Measurements from ENCODE around the gene UBE2Q1. TPM values are rescaled to one million over a fixed set of nuclear protein-coding genes. Genes with fewer than 3 reads are reported as not detected.

Gene UBE2Q1
- total RNA-seq, 4 donors from 2014 or later: 30.6 to 60.2 (median 32.0) TPM

- no peak overlapping the region for H3K27ac ChIP-seq
These were observed 26.0 kb upstream of the UBE2Q1 start for GRCh38 chr1:154584267-154584994.

GRCh38 chr1:154583773-154584172, 25.3 kb upstream of the UBE2Q1 start:
- 54% methylated on average over 9 of the region's 9 CpGs for WGBS
- H3K36me3 ChIP-seq: peaks cover 96% of the 10 kb centered on the region
- H3K27ac ChIP-seq: no peak overlapping the region
- H3K4me1 ChIP-seq: no peaks in the 10 kb centered on the region
- TF ChIP-seq POLR2A (IDR thresholded peaks at IDR 0.05): no peak
- H3K27me3 ChIP-seq: no peaks in the 10 kb centered on the region
- H3K9me3 ChIP-seq: no peaks in the 10 kb centered on the region
- H3K4me3 ChIP-seq: no peak overlapping the region
- DNase-seq (ENCODE audit: low spot score in 2 of 2): no peak

More at GRCh38 chr1:154584267-154584994, 26.0 kb upstream of the UBE2Q1 start:
- TF ChIP-seq POLR2A (IDR thresholded peaks at IDR 0.05): no peak
- no peak for TF ChIP-seq EP300 (IDR thresholded peaks at IDR 0.05)
- no peak for TF ChIP-seq CTCF (IDR thresholded peaks at IDR 0.05)
- no peak for TF ChIP-seq POLR2AphosphoS5 (IDR thresholded peaks at IDR 0.05)
- 80% methylated on average over 9 of the region's 9 CpGs for WGBS
- Histone ChIP-seq H3K36me3 (peaks cover 100% of the 10 kb centered on the region), H3K27me3 (no peaks in the 10 kb centered on the region), H3K9me3 (no peaks in the 10 kb centered on the region), H3K4me3 (no peak overlapping the region), H3K4me1 (no peaks in the 10 kb centered on the region)
- DNase-seq (ENCODE audit: low spot score in 2 of 2): no peak

- no peak overlapping the region for H3K27ac ChIP-seq
- WGBS: 83% methylated on average over 6 of the region's 6 CpGs
- TF ChIP-seq CTCF (IDR thresholded peaks at IDR 0.05) (no peak), POLR2A (IDR thresholded peaks at IDR 0.05) (no peak), EP300 (IDR thresholded peaks at IDR 0.05) (no peak), POLR2AphosphoS5 (IDR thresholded peaks at IDR 0.05) (no peak)
- DNase-seq (ENCODE audit: low spot score in 2 of 2): no peak
- H3K9me3 ChIP-seq: no peaks in the 10 kb centered on the region
- H3K4me1 ChIP-seq: peaks cover 7% of the 10 kb centered on the region
- no peak overlapping the region for H3K4me3 ChIP-seq
- no peaks in the 10 kb centered on the region for H3K27me3 ChIP-seq
- H3K36me3 ChIP-seq: peaks cover 96% of the 10 kb centered on the region
These were observed 24.4 kb upstream of the UBE2Q1 start for GRCh38 chr1:154582885-154583284.

- TF ChIP-seq CTCF (IDR thresholded peaks at IDR 0.05) (no peak), EP300 (IDR thresholded peaks at IDR 0.05) (no peak), POLR2AphosphoS5 (IDR thresholded peaks at IDR 0.05) (no peak), POLR2A (IDR thresholded peaks at IDR 0.05) (no peak)
- Histone ChIP-seq H3K36me3 (peaks cover 87% of the 10 kb centered on the region), H3K4me3 (no peak overlapping the region), H3K4me1 (peaks cover 9% of the 10 kb centered on the region), H3K27me3 (no peaks in the 10 kb centered on the region), H3K9me3 (no peaks in the 10 kb centered on the region), H3K27ac (no peak overlapping the region)
- DNase-seq (ENCODE audit: low spot score in 2 of 2): no peak
- WGBS: 86% methylated on average over 3 of the region's 3 CpGs
These were observed 23.3 kb upstream of the UBE2Q1 start for GRCh38 chr1:154581766-154582165.

GRCh38 chr1:154579374-154579773, 20.9 kb upstream of the UBE2Q1 start:
- Histone ChIP-seq H3K4me3 (no peak overlapping the region), H3K9me3 (no peaks in the 10 kb centered on the region), H3K4me1 (peaks cover 9% of the 10 kb centered on the region), H3K27me3 (no peaks in the 10 kb centered on the region), H3K27ac (no peak overlapping the region), H3K36me3 (peaks cover 67% of the 10 kb centered on the region)
- no peak for TF ChIP-seq CTCF (IDR thresholded peaks at IDR 0.05)
- WGBS: 95% methylated on average over 4 of the region's 8 CpGs
- no peak for DNase-seq (ENCODE audit: low spot score in 2 of 2)

GRCh38 chr1:154578058-154578418, 19.6 kb upstream of the UBE2Q1 start:
- H3K9me3 ChIP-seq: no peaks in the 10 kb centered on the region
- H3K4me1 ChIP-seq: peaks cover 9% of the 10 kb centered on the region
- H3K27ac ChIP-seq: no peak overlapping the region
- no peaks in the 10 kb centered on the region for H3K27me3 ChIP-seq
- no peak overlapping the region for H3K4me3 ChIP-seq
- WGBS: 0% methylated on average over 2 of the region's 6 CpGs
- DNase-seq (ENCODE audit: low spot score in 2 of 2): no peak
- no peak for TF ChIP-seq CTCF (IDR thresholded peaks at IDR 0.05)
- TF ChIP-seq EP300 (IDR thresholded peaks at IDR 0.05): no peak
- TF ChIP-seq POLR2AphosphoS5 (IDR thresholded peaks at IDR 0.05): no peak
- TF ChIP-seq POLR2A (IDR thresholded peaks at IDR 0.05): no peak
- peaks cover 53% of the 10 kb centered on the region for H3K36me3 ChIP-seq

All from suprapubic skin (tissue), 4 donors.